H1 (cell line): ENCODE data around the gene UBC. TPM values are rescaled to one million over a fixed set of nuclear protein-coding genes. Genes with fewer than 3 reads are reported as not detected.

ENCODE experiments used
- KDM5A ChIP-seq: fragments of 200-600 bp; IDR thresholded peaks from 2 replicates; pipeline ENCODE4 v1.7.1; 2012; ENCODE audit warnings: mild to moderate bottlenecking, low read length, inconsistent platforms, mixed read lengths
- polyA plus RNA-seq, 7 experiments: library from polyadenylated mRNA; depleted of rRNA in 3 of 7; stranded (reverse) in 5 of 7; unstranded in 2 of 7; fragments of >200 nt in 5 of 7; fragments of 200-250 nt in 2 of 7; gene quantifications; 1 replicate in 5 of 7; 2 replicates in 1 of 7; 4 replicates in 1 of 7; pipeline versions ENCODE4 v1.2.1 to v1.2.3, GENCODE V29; 2011 to 2013; ENCODE audit warnings: missing spikeins in 2 of 7, mixed read lengths in 2 of 7
- total RNA-seq: library from RNA; stranded (reverse); fragmentation: NEBNext Ultra II Directional; extraction: Animal tissue kit (Norgen Biotek cat#: 25700); gene quantifications from 2 replicates; pipeline ENCODE4 v1.2.1, GENCODE V29; 2021

Gene UBC
- total and polyA plus RNA-seq, 2 of the 8 experiments (the other 6 are each of a cell fraction or from before 2014, with no cell fraction given): 559 to 749 TPM

- no peak for TF ChIP-seq KDM5A
Measured at GRCh38 chr12:124863416-124864325, 50.8 kb downstream of the UBC start, which contains the start of gene SCARB1 (continued).
